ENCODE measurements around the gene FHOD3. TPM values are rescaled to one million over a fixed set of nuclear protein-coding genes. Genes with fewer than 3 reads are reported as not detected.

Gene FHOD3
- total RNA-seq, 1 donor from 2014 or later, result 5.4 TPM

GRCh38 chr18:36465970-36466369, 168.5 kb downstream of the FHOD3 start:
- no peak for DNase-seq (ENCODE audit: low spot score)

GRCh38 chr18:36467614-36468013, 170.1 kb downstream of the FHOD3 start:
- no peak for DNase-seq (ENCODE audit: low spot score)

GRCh38 chr18:36468161-36468560, 170.6 kb downstream of the FHOD3 start:
- DNase-seq (ENCODE audit: low spot score), result no peak

- DNase-seq (ENCODE audit: low spot score), result no peak
Measured at GRCh38 chr18:36469461-36469860, 171.9 kb downstream of the FHOD3 start.

GRCh38 chr18:36470896-36471295, 173.4 kb downstream of the FHOD3 start:
- no peak for DNase-seq (ENCODE audit: low spot score)

GRCh38 chr18:36471393-36471792, 173.9 kb downstream of the FHOD3 start:
- no peak for DNase-seq (ENCODE audit: low spot score)

GRCh38 chr18:36476433-36476832, 178.9 kb downstream of the FHOD3 start:
- no peak for DNase-seq (ENCODE audit: low spot score)

- DNase-seq (ENCODE audit: low spot score), result no peak
Measured at GRCh38 chr18:36477776-36478175, 180.3 kb downstream of the FHOD3 start.

GRCh38 chr18:36481201-36481657, 183.7 kb downstream of the FHOD3 start:
- no peak for DNase-seq (ENCODE audit: low spot score)

GRCh38 chr18:36481935-36482334, 184.4 kb downstream of the FHOD3 start:
- DNase-seq (ENCODE audit: low spot score), result no peak

- DNase-seq (ENCODE audit: low spot score), result no peak
Measured at GRCh38 chr18:36484591-36484990, 187.1 kb downstream of the FHOD3 start.

GRCh38 chr18:36485772-36486171, 188.3 kb downstream of the FHOD3 start:
- no peak for DNase-seq (ENCODE audit: low spot score)

GRCh38 chr18:36488131-36488530, 190.6 kb downstream of the FHOD3 start:
- DNase-seq (ENCODE audit: low spot score), result no peak

GRCh38 chr18:36490897-36491296, 193.4 kb downstream of the FHOD3 start:
- no peak for DNase-seq (ENCODE audit: low spot score)

GRCh38 chr18:36492604-36493329, 195.3 kb downstream of the FHOD3 start:
- DNase-seq (ENCODE audit: low spot score), result no peak

GRCh38 chr18:36493349-36494159, 196.0 kb downstream of the FHOD3 start:
- no peak for DNase-seq (ENCODE audit: low spot score)

GRCh38 chr18:36494160-36494437, 196.6 kb downstream of the FHOD3 start:
- DNase-seq (ENCODE audit: low spot score), result no peak

GRCh38 chr18:36496022-36496421, 198.5 kb downstream of the FHOD3 start:
- DNase-seq (ENCODE audit: low spot score), result no peak

- no peak for DNase-seq (ENCODE audit: low spot score)
Measured at GRCh38 chr18:36499938-36500337, 202.4 kb downstream of the FHOD3 start.

- no peak for DNase-seq (ENCODE audit: low spot score)
Measured at GRCh38 chr18:36501100-36501499, 203.6 kb downstream of the FHOD3 start.

- DNase-seq (ENCODE audit: low spot score), result no peak
Measured at GRCh38 chr18:36503477-36503876, 206.0 kb downstream of the FHOD3 start.

- DNase-seq (ENCODE audit: low spot score), result no peak
Measured at GRCh38 chr18:36504928-36505327, 207.4 kb downstream of the FHOD3 start.

GRCh38 chr18:36505665-36506064, 208.2 kb downstream of the FHOD3 start:
- DNase-seq (ENCODE audit: low spot score), result no peak

Measured in mesenteric fat pad (tissue), 1 donor.